T-helper 2 cell treated with Interferon-gamma antibody and Interleukin-4, amounts not matched to agents 100 ng/mL and 5 ng/mL, for 36 hours (primary cell): Measurements from ENCODE around the gene HSD3B7. TPM values are rescaled to one million over a fixed set of nuclear protein-coding genes. Genes with fewer than 3 reads are reported as not detected.

ENCODE experiments used
- intact Hi-C: fragments of 100-400 bp; cut with micrococcal nuclease; formaldehyde crosslinking; loops from one replicate; pipeline ENCODE4 v1.15.1; 2023
- total RNA-seq: library from RNA; stranded (reverse); gene quantifications from 2 replicates; pipeline ENCODE4 v1.2.3, GENCODE V29; 2022

Gene HSD3B7
- total RNA-seq, 1 donor from 2014 or later = 3.8 TPM

- intact Hi-C loops = no loop called here
Measured at GRCh38 chr16:31020536-31020935, 35.5 kb downstream of the HSD3B7 start.

DNA sequence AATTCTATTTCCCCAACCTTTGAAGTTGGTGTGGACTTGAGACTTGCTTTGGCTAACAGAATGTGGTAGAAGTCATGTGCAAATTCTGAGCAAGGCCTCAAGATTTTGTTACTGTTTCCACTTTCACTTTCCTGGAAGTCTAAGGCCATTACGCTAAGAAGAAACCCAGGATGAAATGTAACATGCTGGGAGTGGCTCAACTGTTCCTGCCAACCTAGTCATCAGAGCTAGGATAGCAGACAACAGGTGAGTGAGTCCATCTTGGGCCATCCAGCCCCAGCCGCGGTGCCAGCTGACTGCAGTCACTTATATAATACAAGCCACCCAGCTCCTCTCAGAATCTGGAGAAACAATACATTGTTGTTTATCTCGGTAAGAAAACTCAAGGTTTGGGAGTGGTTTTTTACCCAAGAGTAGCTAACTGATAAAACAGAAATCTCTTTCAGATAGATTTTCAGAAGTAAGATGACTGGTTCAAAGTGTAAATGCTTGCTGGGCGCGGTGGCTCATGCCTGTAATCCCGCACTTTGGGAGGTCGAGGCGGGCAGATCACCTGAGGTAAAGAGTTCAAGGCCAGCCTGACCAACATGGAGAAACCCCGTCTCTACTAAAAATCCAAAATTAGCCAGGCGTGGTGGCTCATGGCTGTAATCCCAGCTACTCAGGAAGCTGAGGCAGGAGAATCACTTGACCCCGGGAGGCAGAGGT, 37.7 kb downstream of the HSD3B7 start:
- intact Hi-C loops = no loop called here

GRCh38 chr16:31023252-31023602, 38.2 kb downstream of the HSD3B7 start:
- intact Hi-C loops = no loop called here

- intact Hi-C loops = no loop called here
Measured at GRCh38 chr16:31023627-31024226, 38.7 kb downstream of the HSD3B7 start.

- intact Hi-C loops = no loop called here
Measured at GRCh38 chr16:31025339-31025738, 40.3 kb downstream of the HSD3B7 start.

- intact Hi-C loops = no loop called here
Measured at GRCh38 chr16:31029272-31029671, 44.3 kb downstream of the HSD3B7 start.

- intact Hi-C loops = loop anchor here (5.0 kb wide), 4 partner anchors 86 to 836 kb away; partner anchors contain the start of genes FUS, KAT8 and SRCAP
Measured at GRCh38 chr16:31031276-31031675, 46.3 kb downstream of the HSD3B7 start.

- intact Hi-C loops = loop anchor here (1.0 to 5.0 kb wide), 10 partner anchors 36 to 834 kb away; partner anchors contain the start of genes ARMC5, FUS, KAT8 and SETD1A
Measured at GRCh38 chr16:31032736-31033708, 48.0 kb downstream of the HSD3B7 start, which contains the start of gene STX4. STX4 (plus strand) TSS chr16:31033558; CDS start chr16:31033806, 248 bp downstream.

- intact Hi-C loops = loop anchor here (1.0 to 5.0 kb wide), 11 partner anchors 37 to 833 kb away; partner anchors contain the start of genes ARMC5, FUS, KAT8 and SETD1A
Measured at GRCh38 chr16:31033709-31034492, 48.9 kb downstream of the HSD3B7 start.

DNA sequence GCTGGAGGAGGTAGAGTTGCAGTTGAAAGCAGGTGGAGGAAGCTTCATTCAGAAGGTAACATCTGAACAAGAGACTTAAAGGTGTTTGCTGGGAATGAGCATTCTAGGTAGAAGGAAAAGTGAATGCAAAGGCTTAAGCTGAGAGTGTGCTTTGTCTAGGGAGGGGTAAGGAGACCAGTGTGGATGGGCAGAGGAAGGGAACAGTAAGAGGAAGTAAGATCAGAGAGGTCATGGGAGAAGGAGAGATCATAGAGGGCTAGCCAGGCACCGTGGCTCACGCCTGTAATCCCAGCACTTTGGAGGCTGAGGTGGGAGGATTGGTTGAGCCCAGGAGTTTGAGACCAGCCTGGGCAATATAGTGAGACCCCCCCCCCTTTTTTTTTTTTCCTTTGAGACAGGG, 51.7 kb downstream of the HSD3B7 start:
- intact Hi-C loops = no loop called here

Other genes starting within 250 kb of the HSD3B7 start
- 44.5 and 47.6 TPM in 2 replicates for gene PHKG2, start 236.8 kb upstream of the HSD3B7 start, total RNA-seq
- 2.3 and 4.4 TPM in 2 replicates for gene CFAP119, start 223.1 kb upstream of the HSD3B7 start, total RNA-seq
- gene RNF40, start 222.9 kb upstream of the HSD3B7 start, total RNA-seq = 78.2 and 85.5 TPM in 2 replicates
- gene ZNF629, start 198.0 kb upstream of the HSD3B7 start, total RNA-seq = 0.25 and 0.43 TPM in 2 replicates
- gene BCL7C, start 91.1 kb upstream of the HSD3B7 start, total RNA-seq = 22.7 and 22.8 TPM in 2 replicates
- gene CTF1, start 88.6 kb upstream of the HSD3B7 start, total RNA-seq = 0.32 and 0.41 TPM in 2 replicates
- gene FBXL19, start 61.6 kb upstream of the HSD3B7 start, total RNA-seq = 26.6 and 27.1 TPM in 2 replicates
- 25.7 and 27.1 TPM in 2 replicates for gene ORAI3, start 36.1 kb upstream of the HSD3B7 start, total RNA-seq
- gene SETD1A, start 27.5 kb upstream of the HSD3B7 start, total RNA-seq = 29.7 and 30.2 TPM in 2 replicates
- gene STX1B, start 25.4 kb downstream of the HSD3B7 start, total RNA-seq = 0.55 and 0.59 TPM in 2 replicates
- 55.6 and 55.8 TPM in 2 replicates for gene STX4, start 48.4 kb downstream of the HSD3B7 start, total RNA-seq
- gene ZNF668, start 89.0 kb downstream of the HSD3B7 start, total RNA-seq = 11.5 and 13.6 TPM in 2 replicates
- 25.0 and 25.3 TPM in 2 replicates for gene ZNF646, start 89.2 kb downstream of the HSD3B7 start, total RNA-seq
- gene PRSS53, start 103.7 kb downstream of the HSD3B7 start, total RNA-seq = 3.6 and 5.3 TPM in 2 replicates
- gene VKORC1, start 109.6 kb downstream of the HSD3B7 start, total RNA-seq = 53.2 and 53.4 TPM in 2 replicates
- gene BCKDK, start 123.2 kb downstream of the HSD3B7 start, total RNA-seq = 21.5 and 24.0 TPM in 2 replicates
- gene KAT8, start 132.5 kb downstream of the HSD3B7 start, total RNA-seq = 56.2 and 57.3 TPM in 2 replicates
- 0.18 TPM in 1 of 2 replicates, not detected in the other for gene PRSS8, start 150.5 kb downstream of the HSD3B7 start, total RNA-seq
- 1.3 TPM in 2 replicates for gene PRSS36, start 164.9 kb downstream of the HSD3B7 start, total RNA-seq
- 764 and 794 TPM in 2 replicates for gene FUS, start 194.9 kb downstream of the HSD3B7 start, total RNA-seq
- gene PYCARD, start 217.6 kb downstream of the HSD3B7 start, total RNA-seq = 66.7 and 72.4 TPM in 2 replicates
- not detected in 2 replicates for gene TRIM72, start 228.9 kb downstream of the HSD3B7 start, total RNA-seq
- not detected in 2 replicates for gene PYDC1, start 231.9 kb downstream of the HSD3B7 start, total RNA-seq